ENCODE data around the gene PIRT. TPM values are rescaled to one million over a fixed set of nuclear protein-coding genes. Genes with fewer than 3 reads are reported as not detected.

The PIRT gene
- total RNA-seq, 1 experiment from 2014 or later = not detected

- no peak for DNase-seq (ENCODE audit: low spot score)
Measured at GRCh38 chr17:10821770-10822169, 16.1 kb downstream of the PIRT start.

- no peak for DNase-seq (ENCODE audit: low spot score)
Measured at GRCh38 chr17:10821054-10821453, 16.8 kb downstream of the PIRT start.

- DNase-seq (ENCODE audit: low spot score) = no peak
Measured at GRCh38 chr17:10815319-10815718, 22.6 kb downstream of the PIRT start.

GRCh38 chr17:10814075-10814474, 23.8 kb downstream of the PIRT start:
- DNase-seq (ENCODE audit: low spot score) = no peak

GRCh38 chr17:10812674-10813073, 25.2 kb downstream of the PIRT start:
- DNase-seq (ENCODE audit: low spot score) = no peak

- DNase-seq (ENCODE audit: low spot score) = no peak
Measured at GRCh38 chr17:10809605-10810004, 28.3 kb downstream of the PIRT start.

GRCh38 chr17:10807704-10808128, 30.2 kb downstream of the PIRT start:
- no peak for DNase-seq (ENCODE audit: low spot score)

GRCh38 chr17:10806545-10807262, 31.2 kb downstream of the PIRT start:
- DNase-seq (ENCODE audit: low spot score) = no peak

- no peak for DNase-seq (ENCODE audit: low spot score)
Measured at GRCh38 chr17:10805911-10806310, 32.0 kb downstream of the PIRT start.

- no peak for DNase-seq (ENCODE audit: low spot score)
Measured at GRCh38 chr17:10804546-10804945, 33.3 kb downstream of the PIRT start.

- DNase-seq (ENCODE audit: low spot score) = no peak
Measured at GRCh38 chr17:10803830-10804475, 33.9 kb downstream of the PIRT start, which contains the start of gene TMEM238L. Gene TMEM238L, minus strand, starts transcription at chr17:10804099. Its CDS starts 136 bp downstream, at chr17:10803963.

- no peak for DNase-seq (ENCODE audit: low spot score)
Measured at GRCh38 chr17:10803350-10803749, 34.5 kb downstream of the PIRT start.

- no peak for DNase-seq (ENCODE audit: low spot score)
Measured at GRCh38 chr17:10802496-10803284, 35.2 kb downstream of the PIRT start.

- no peak for DNase-seq (ENCODE audit: low spot score)
Measured at GRCh38 chr17:10799407-10799806, 38.5 kb downstream of the PIRT start.

- DNase-seq (ENCODE audit: low spot score) = no peak
Measured at GRCh38 chr17:10798910-10799309, 39.0 kb downstream of the PIRT start.

- no peak for DNase-seq (ENCODE audit: low spot score)
Measured at GRCh38 chr17:10798332-10798749, 39.5 kb downstream of the PIRT start.

GRCh38 chr17:10797476-10798328, 40.2 kb downstream of the PIRT start:
- no peak for DNase-seq (ENCODE audit: low spot score)

GRCh38 chr17:10793816-10794215, 44.1 kb downstream of the PIRT start:
- no peak for DNase-seq (ENCODE audit: low spot score)

- DNase-seq (ENCODE audit: low spot score) = no peak
Measured at GRCh38 chr17:10793256-10793655, 44.6 kb downstream of the PIRT start.

GRCh38 chr17:10792151-10792550, 45.7 kb downstream of the PIRT start:
- no peak for DNase-seq (ENCODE audit: low spot score)

Measured in H4 (cell line).